T-helper 17 cell (primary cell): ENCODE results near the gene TIMM22. TPM values are rescaled to one million over a fixed set of nuclear protein-coding genes. Genes with fewer than 3 reads are reported as not detected.

ENCODE experiments used
- ATAC-seq: fragments of 150-1000 bp; cut with Tn5 transposase; 2 replicates; pipeline ENCODE4 v1.10.0; 2021; ENCODE audit warnings: mild to moderate bottlenecking, moderate library complexity
- DNase-seq, 3 donors: peaks; one replicate each; pipeline versions ENCODE4 v3.0.0 to v3.0.0-alpha.2; 2020 to 2021
- H3K9me3 ChIP-seq: one replicate; pipeline ENCODE4 v1.7.0; 2013; ENCODE audit warnings: low read length, mild to moderate bottlenecking; ENCODE audit not compliant: control insufficient read depth, poor library complexity, severe bottlenecking
- H3K27ac Mint-ChIP-seq: one replicate; pipeline ENCODE4 v1.8.0; 2022; ENCODE audit warnings: mild to moderate bottlenecking, moderate library complexity, mixed read lengths
- H3K27me3 Mint-ChIP-seq: one replicate; pipeline ENCODE4 v1.8.0; 2022; ENCODE audit warnings: mixed read lengths
- H3K36me3 Mint-ChIP-seq: one replicate; pipeline ENCODE4 v1.8.0; 2022; ENCODE audit warnings: low read depth, mixed read lengths
- H3K4me1 Mint-ChIP-seq: one replicate; pipeline ENCODE4 v1.8.0; 2022; ENCODE audit warnings: mild to moderate bottlenecking, mixed read lengths
- H3K4me3 Mint-ChIP-seq: one replicate; pipeline ENCODE4 v1.8.0; 2022; ENCODE audit warnings: mild to moderate bottlenecking, moderate library complexity, mixed read lengths
- total RNA-seq, 4 donors: library from RNA in 2 of 4; stranded (reverse) in 2 of 4; gene quantifications; one replicate each; pipeline ENCODE4 v1.2.3 and lab custom pipeline; 2022 to 2026

TIMM22 gene
- total RNA-seq, 2 donors from 2014 or later = 7.4 to 8.3 TPM

GRCh38 chr17:1025733-1026598, 29.0 kb downstream of the TIMM22 start:
- ATAC-seq = no peak
- Mint-ChIP-seq H3K4me1 (peaks cover 2% of the 10 kb centered on the region), H3K27ac (no peak overlapping the region), H3K4me3 (no peak overlapping the region), H3K36me3 (no peaks in the 10 kb centered on the region), H3K27me3 (no peaks in the 10 kb centered on the region)
- H3K9me3 ChIP-seq = no peaks in the 10 kb centered on the region
- DNase-seq = no peak

- Mint-ChIP-seq H3K36me3 (no peaks in the 10 kb centered on the region), H3K4me3 (no peak overlapping the region), H3K27ac (no peak overlapping the region), H3K27me3 (no peaks in the 10 kb centered on the region), H3K4me1 (peaks cover 2% of the 10 kb centered on the region)
- no peak for DNase-seq
- no peaks in the 10 kb centered on the region for H3K9me3 ChIP-seq
- ATAC-seq = no peak
Observed at GRCh38 chr17:1026599-1026975, 29.7 kb downstream of the TIMM22 start.

- H3K9me3 ChIP-seq = no peaks in the 10 kb centered on the region
- Mint-ChIP-seq H3K4me3 (no peak overlapping the region), H3K4me1 (peaks cover 2% of the 10 kb centered on the region), H3K27me3 (no peaks in the 10 kb centered on the region), H3K36me3 (no peaks in the 10 kb centered on the region), H3K27ac (peak overlapping the region; percentile 45)
- DNase-seq (no peak), ATAC-seq (no peak)
Observed at GRCh38 chr17:1027044-1027443, 30.1 kb downstream of the TIMM22 start.

GRCh38 chr17:1029196-1029921, 32.4 kb downstream of the TIMM22 start:
- Mint-ChIP-seq H3K4me1 (no peaks in the 10 kb centered on the region), H3K27ac (no peak overlapping the region), H3K36me3 (no peaks in the 10 kb centered on the region), H3K4me3 (no peak overlapping the region), H3K27me3 (no peaks in the 10 kb centered on the region)
- ATAC-seq (no peak), DNase-seq (no peak)
- H3K9me3 ChIP-seq = no peaks in the 10 kb centered on the region

DNA sequence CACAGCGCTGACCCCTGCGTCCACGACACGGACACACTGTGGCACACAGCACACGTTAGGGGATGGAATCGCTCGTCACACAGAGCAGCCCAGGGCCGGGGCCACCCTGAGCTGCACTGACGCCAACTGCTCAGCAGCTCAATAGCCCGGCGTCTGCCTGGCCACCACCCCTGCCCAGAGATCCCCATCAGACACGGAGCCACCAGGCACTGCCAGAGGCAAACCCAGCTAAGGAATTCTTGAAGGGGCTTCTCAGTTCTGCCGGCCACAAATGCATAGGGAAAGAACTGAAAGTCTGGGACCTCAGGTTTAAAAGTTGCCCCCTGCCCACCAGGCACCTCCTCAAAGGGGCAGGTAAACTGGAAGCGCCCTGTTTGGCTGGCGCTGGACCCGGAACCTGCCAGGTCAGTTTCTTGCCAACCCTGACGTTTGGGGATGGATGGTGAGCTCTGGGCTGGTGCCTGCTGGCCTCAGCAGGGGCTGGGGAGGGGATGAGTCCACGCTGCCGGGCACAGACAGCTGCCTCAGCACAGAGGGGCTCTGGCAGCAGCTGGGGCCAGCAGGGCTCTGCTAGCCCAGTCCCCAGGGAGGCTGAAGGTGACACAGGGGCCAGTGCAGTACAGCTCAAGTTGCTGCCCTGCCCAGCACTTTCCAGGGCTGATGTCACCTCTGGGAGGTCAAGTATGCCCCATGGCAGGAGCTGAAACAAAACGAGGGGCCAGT, 33.2 kb downstream of the TIMM22 start:
- no peak for DNase-seq
- Mint-ChIP-seq H3K4me3 (no peak overlapping the region), H3K36me3 (no peaks in the 10 kb centered on the region)

GRCh38 chr17:1030684-1031532, 34.0 kb downstream of the TIMM22 start:
- Mint-ChIP-seq H3K4me3 (no peak overlapping the region), H3K4me1 (no peaks in the 10 kb centered on the region), H3K27ac (no peak overlapping the region), H3K36me3 (no peaks in the 10 kb centered on the region), H3K27me3 (no peaks in the 10 kb centered on the region)
- no peaks in the 10 kb centered on the region for H3K9me3 ChIP-seq
- DNase-seq (no peak), ATAC-seq (no peak)

More for the DNA sequence above, 33.2 kb downstream of the TIMM22 start:
- Mint-ChIP-seq H3K4me1 (no peaks in the 10 kb centered on the region), H3K27ac (no peak overlapping the region), H3K27me3 (no peaks in the 10 kb centered on the region)
- no peak for ATAC-seq
- no peaks in the 10 kb centered on the region for H3K9me3 ChIP-seq

- H3K9me3 ChIP-seq = no peaks in the 10 kb centered on the region
- no peak overlapping the region for H3K4me3 Mint-ChIP-seq
- no peaks in the 10 kb centered on the region for H3K27me3 Mint-ChIP-seq
- no peak for ATAC-seq
- no peak overlapping the region for H3K27ac Mint-ChIP-seq
- no peaks in the 10 kb centered on the region for H3K4me1 Mint-ChIP-seq
- DNase-seq = no peak
- H3K36me3 Mint-ChIP-seq = no peaks in the 10 kb centered on the region
Observed at GRCh38 chr17:1031711-1032110, 34.8 kb downstream of the TIMM22 start.

- Mint-ChIP-seq H3K27ac (no peak overlapping the region), H3K4me1 (no peaks in the 10 kb centered on the region), H3K36me3 (no peaks in the 10 kb centered on the region), H3K27me3 (no peaks in the 10 kb centered on the region), H3K4me3 (no peak overlapping the region)
- no peak for DNase-seq
- H3K9me3 ChIP-seq = no peaks in the 10 kb centered on the region
- no peak for ATAC-seq
Observed at GRCh38 chr17:1032391-1032790, 35.5 kb downstream of the TIMM22 start.

DNA sequence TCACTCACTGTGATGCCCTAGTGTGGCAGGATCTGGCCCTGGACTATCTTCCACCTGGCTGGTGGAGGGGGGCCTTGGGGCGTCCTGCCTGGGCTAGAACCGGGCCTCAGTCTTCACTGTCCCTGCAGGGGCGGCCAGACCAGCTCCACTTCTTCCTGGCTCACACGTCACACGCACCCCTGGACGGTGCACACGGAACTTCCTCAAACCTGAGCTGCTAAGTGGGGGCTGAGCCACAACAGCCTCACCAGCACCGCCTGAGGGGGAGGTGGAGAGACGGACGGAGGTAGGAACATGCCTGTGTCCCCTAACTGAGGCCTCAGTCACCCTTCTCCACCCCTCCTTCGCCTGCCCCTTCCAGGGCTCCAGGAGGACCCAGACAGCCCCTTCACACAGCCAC, 36.6 kb downstream of the TIMM22 start:
- DNase-seq = no peak
- no peaks in the 10 kb centered on the region for H3K4me1 Mint-ChIP-seq
- no peak overlapping the region for H3K4me3 Mint-ChIP-seq
- no peak overlapping the region for H3K27ac Mint-ChIP-seq
- H3K9me3 ChIP-seq = no peaks in the 10 kb centered on the region
- H3K36me3 Mint-ChIP-seq = no peaks in the 10 kb centered on the region
- ATAC-seq = no peak
- no peaks in the 10 kb centered on the region for H3K27me3 Mint-ChIP-seq

GRCh38 chr17:1034652-1035210, 37.8 kb downstream of the TIMM22 start:
- Mint-ChIP-seq H3K4me3 (no peak overlapping the region), H3K36me3 (no peaks in the 10 kb centered on the region), H3K27ac (no peak overlapping the region), H3K4me1 (peaks cover 2% of the 10 kb centered on the region), H3K27me3 (no peaks in the 10 kb centered on the region)
- no peak for ATAC-seq
- no peak for DNase-seq
- no peaks in the 10 kb centered on the region for H3K9me3 ChIP-seq

DNA sequence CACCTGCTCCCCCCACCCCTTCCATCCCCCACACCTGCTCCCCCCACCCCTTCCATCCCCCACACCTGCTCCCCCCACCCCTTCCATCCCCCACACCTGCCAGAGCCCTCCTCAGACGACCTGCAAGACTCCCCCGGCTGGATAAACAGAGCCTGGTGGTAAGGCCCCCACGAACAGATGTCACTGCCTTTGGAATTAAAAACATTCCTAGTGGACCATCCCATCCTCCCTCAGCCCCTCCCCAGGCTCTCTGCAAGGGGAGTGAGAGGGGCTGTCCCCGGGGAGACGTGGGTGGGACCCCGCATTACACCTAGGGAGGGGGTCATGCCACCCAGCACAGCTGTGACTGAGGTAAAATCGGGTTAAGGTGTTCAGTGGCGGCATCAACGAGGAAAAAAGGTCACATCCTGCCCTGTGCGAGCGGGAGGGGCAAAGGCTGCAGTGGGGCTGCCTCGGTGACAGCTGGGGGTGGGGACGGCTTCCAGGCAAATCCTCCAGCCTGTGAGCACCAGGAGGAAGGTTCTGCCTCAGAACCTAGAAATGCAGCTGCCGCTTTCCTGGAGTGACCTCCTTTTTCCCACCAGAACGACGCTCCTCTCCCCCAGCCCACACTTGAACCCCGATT, 38.7 kb downstream of the TIMM22 start:
- no peaks in the 10 kb centered on the region for H3K9me3 ChIP-seq
- Mint-ChIP-seq H3K27ac (no peak overlapping the region), H3K4me3 (no peak overlapping the region), H3K4me1 (peaks cover 2% of the 10 kb centered on the region), H3K36me3 (no peaks in the 10 kb centered on the region), H3K27me3 (no peaks in the 10 kb centered on the region)
- no peak for DNase-seq
- ATAC-seq = no peak

DNA sequence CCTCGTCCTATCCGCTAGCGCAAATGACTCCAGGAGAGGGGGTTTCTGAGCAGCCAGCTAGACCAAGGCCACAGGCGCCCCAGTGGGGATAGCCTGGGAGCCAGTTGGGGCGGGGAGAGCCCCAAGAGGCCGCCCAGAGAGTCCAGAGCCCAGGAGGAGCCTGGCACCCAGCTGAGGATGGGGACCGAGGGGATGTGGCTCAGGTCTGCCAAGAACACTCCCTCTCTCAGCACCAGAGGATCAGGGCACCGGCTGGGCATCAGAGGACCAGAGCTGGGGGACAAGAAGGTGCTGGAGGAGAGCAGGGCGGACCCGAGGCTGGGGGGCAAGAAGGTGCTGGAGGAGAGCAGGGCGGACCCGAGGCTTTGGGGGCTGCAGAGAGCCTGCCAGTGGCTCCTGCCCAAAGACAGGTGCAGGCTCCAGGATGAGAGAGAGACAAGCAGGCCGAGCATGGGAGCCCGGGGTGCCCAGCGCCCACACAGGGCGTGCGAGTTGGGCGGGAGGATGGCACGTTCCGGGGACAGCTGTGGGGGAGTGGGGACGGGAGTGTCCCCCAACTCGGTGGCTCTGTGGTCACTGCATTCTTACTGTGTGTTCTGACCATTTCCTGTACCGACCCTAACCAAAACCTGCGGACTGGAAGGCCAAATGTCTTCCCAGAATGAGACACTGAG, 39.4 kb downstream of the TIMM22 start:
- no peaks in the 10 kb centered on the region for H3K36me3 Mint-ChIP-seq
- H3K9me3 ChIP-seq = no peaks in the 10 kb centered on the region
- H3K4me3 Mint-ChIP-seq = no peak overlapping the region
- ATAC-seq = no peak
- H3K27me3 Mint-ChIP-seq = no peaks in the 10 kb centered on the region
- H3K4me1 Mint-ChIP-seq = peaks cover 2% of the 10 kb centered on the region
- H3K27ac Mint-ChIP-seq = no peak overlapping the region
- DNase-seq = no peak
